Subcutaneous preadipocyte (primary cell): ENCODE data around the gene SPRY1. TPM values are rescaled to one million over a fixed set of nuclear protein-coding genes. Genes with fewer than 3 reads are reported as not detected.

Experiments used
- total RNA-seq: library from RNA; depleted of rRNA; stranded (reverse); fragments of >200 nt; gene quantifications from 2 replicates; pipeline ENCODE4 v1.2.3, GENCODE V29; 2012

Gene SPRY1
- total RNA-seq: 8.4 and 19.8 TPM in 2 replicates

GRCh38 chr4:123396307-123397143 lies at the start of gene SPRY1:
Gene SPRY1, plus strand, starts transcription at chr4:123396795. Its CDS starts 4,797 bp downstream, at chr4:123401592.

